ENCODE measurements around the gene LZTFL1.
A peak's percentile ranks its signal among the peaks of the same experiment; 100 is the strongest.
"Not testable (repeated sequence)": the region's sequence is repeated elsewhere in the genome, so short reads cannot be mapped to it uniquely, and the experiment has no call there.

LZTFL1 gene

DNA sequence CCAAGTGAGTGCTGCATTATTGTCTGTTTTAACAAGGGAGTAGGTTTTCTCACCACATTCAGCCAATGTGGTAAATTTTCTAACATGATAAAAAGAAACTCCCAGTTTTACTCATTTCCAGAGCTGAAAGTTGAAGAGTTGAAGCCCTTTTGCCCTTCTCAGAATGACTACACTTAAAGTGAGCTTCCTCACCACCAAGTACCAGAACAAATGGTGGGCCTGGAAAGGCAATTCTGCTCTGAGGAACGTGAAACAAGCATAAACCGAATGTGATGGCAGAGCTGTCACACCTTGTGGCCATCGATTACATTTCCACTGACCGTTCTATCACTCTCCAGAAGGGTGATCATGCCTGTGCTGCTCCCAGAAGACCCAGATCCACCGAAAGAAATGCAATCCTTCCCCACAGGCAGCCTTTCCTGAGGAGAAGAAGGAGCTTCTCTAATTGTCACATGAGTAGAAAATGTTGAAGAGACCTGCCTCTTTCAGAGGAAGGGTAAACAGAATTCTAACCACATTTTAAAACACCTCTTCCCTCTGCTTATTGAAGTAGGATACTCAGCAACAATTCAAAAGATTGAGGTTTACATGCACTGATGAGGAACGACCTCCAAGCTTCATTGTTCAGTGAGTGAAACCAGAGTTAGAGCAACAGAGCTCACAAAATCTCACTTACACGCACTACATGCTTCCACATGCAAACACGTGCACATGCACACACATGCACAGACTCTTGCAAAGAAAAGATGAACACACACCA lies 23.0 kb upstream of the LZTFL1 start:
- H3K4me1 ChIP-seq (ENCODE audit: control insufficient read depth, insufficient read depth, low read length, unreplicated experiment), result no peaks in the 10 kb centered on the region
- no peak overlapping the region for H3K4me3 ChIP-seq (ENCODE audit: low read depth, low read length)
- peaks cover 90% of the 10 kb centered on the region for H3K27me3 ChIP-seq (ENCODE audit: insufficient read depth, low read length)
- H3K27ac ChIP-seq (ENCODE audit: low read depth, low read length), result no peak overlapping the region
- H3K36me3 ChIP-seq (ENCODE audit: insufficient read depth, low read length), result no peaks in the 10 kb centered on the region
- H3K79me2 ChIP-seq (ENCODE audit: control insufficient read depth, insufficient read depth, low read length, unreplicated experiment), result no peaks in the 10 kb centered on the region
- H2AFZ ChIP-seq (ENCODE audit: low read length, unreplicated experiment), result no peak overlapping the region

DNA sequence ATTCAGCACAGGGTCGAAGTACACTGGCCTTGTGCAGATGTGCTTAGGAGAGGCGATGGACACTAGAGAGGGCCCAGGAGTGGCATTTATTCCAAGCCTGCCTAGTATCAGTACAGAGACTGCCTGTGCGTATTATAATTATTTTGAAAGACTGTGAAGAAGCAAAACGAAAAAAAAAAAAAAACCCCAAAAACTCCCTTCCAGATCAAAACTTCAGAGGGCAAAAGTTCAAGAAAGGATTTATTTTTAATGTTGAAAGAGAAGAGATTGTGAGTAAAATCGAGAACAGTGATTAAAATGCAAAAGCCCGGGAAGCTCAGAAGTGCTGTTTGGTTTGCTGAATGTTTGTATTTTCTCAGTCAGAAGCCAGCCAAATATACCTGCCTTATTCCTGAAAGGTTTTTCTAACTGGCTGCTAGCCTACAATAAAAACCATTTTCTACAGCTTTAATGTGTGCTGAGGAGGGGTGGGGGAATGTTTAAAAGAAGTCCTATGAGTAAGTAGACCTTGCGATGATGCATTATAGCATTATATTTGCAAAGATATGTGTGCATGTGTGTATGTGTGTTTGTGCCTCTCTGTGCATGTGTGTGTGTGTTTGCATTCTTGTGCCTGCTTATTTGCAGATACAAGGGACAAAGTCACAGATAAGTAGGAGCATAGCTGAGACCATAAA lies 19.3 kb upstream of the LZTFL1 start:
- Histone ChIP-seq H3K4me3 (ENCODE audit: low read depth, low read length) (no peak overlapping the region), H2AFZ (ENCODE audit: low read length, unreplicated experiment) (no peak overlapping the region), H3K27me3 (ENCODE audit: insufficient read depth, low read length) (peaks cover 85% of the 10 kb centered on the region), H3K27ac (ENCODE audit: low read depth, low read length) (no peak overlapping the region), H3K79me2 (ENCODE audit: control insufficient read depth, insufficient read depth, low read length, unreplicated experiment) (no peaks in the 10 kb centered on the region), H3K36me3 (ENCODE audit: insufficient read depth, low read length) (no peaks in the 10 kb centered on the region), H3K4me1 (ENCODE audit: control insufficient read depth, insufficient read depth, low read length, unreplicated experiment) (no peaks in the 10 kb centered on the region)

DNA sequence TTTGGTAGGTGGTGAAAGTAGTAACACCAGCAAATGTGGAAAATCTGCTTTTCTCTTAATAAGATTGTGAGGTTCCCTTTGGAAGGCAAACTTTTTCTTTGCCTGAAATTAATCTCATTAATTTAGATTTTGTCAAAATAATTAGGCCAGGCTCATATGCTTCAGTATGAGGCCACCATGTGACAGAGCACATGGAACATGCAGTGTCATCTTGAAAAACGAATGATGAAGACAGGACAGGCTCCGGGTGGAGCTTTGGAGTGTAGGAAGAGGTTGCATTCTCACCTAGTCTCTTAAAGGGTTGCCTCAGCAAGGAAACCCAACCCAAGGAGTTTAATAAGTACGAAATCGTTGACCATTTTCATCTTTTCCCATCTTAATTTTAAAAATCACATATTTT lies 18.6 kb upstream of the LZTFL1 start:
- no peaks in the 10 kb centered on the region for H3K4me1 ChIP-seq (ENCODE audit: control insufficient read depth, insufficient read depth, low read length, unreplicated experiment)
- H3K79me2 ChIP-seq (ENCODE audit: control insufficient read depth, insufficient read depth, low read length, unreplicated experiment), result no peaks in the 10 kb centered on the region
- no peak overlapping the region for H2AFZ ChIP-seq (ENCODE audit: low read length, unreplicated experiment)
- H3K27ac ChIP-seq (ENCODE audit: low read depth, low read length), result no peak overlapping the region
- H3K4me3 ChIP-seq (ENCODE audit: low read depth, low read length), result no peak overlapping the region
- H3K27me3 ChIP-seq (ENCODE audit: insufficient read depth, low read length), result peaks cover 85% of the 10 kb centered on the region
- H3K36me3 ChIP-seq (ENCODE audit: insufficient read depth, low read length), result no peaks in the 10 kb centered on the region

DNA sequence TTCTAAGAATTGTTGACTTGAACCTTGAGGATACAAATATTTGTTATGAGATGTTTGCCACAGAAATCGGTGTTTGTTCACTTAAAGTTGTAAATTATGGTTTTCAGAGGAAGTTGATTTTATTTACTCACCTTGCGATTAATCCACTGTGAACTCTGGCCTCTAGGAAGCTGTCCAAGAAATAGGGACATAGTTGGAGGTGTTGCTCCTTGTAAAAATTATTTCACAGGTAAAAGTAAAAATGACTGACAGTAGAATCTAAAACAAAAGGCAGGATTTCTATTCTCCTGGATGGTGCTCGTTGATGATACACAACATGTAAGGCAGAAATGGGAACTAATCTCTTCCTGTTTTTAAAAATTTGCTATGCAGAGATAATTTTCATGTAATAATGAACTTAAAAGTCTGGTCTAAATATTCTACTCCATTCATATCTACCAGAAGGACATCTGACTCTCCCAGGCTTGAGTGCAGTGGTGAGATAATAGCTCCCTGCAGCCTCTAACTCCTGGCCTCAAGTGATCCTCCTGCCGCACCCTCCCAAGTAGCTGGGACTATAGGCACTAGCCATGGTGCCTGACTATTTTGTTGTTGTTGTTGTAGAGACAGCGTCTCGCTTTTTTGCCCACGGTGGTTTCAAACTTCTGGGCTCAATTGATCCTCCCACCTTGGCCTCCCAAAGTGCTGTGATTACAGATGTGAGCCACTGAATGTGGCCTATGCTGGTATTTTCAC lies 17.1 kb upstream of the LZTFL1 start:
- Histone ChIP-seq H3K27ac (ENCODE audit: low read depth, low read length) (no peak overlapping the region), H2AFZ (ENCODE audit: low read length, unreplicated experiment) (no peak overlapping the region), H3K27me3 (ENCODE audit: insufficient read depth, low read length) (peaks cover 83% of the 10 kb centered on the region), H3K36me3 (ENCODE audit: insufficient read depth, low read length) (no peaks in the 10 kb centered on the region), H3K79me2 (ENCODE audit: control insufficient read depth, insufficient read depth, low read length, unreplicated experiment) (no peaks in the 10 kb centered on the region), H3K4me3 (ENCODE audit: low read depth, low read length) (no peak overlapping the region), H3K4me1 (ENCODE audit: control insufficient read depth, insufficient read depth, low read length, unreplicated experiment) (no peaks in the 10 kb centered on the region)

DNA sequence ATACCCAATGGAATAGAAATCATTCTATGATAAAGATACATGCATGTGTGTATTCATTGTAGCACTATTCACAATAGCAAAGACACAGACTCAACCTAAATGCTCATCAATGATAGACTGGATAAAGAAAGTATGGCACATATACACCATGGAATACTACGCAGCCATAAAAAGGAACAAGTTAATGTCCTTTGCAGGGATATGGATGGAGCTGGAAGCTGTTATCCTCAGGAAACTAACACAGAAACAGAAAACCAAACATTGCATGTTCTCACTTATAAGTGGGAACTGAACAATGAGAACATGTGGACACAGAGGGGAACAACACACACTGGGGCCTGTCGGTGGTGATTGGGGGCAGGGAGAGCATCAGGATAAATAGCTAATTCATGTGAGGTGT lies 15.1 kb upstream of the LZTFL1 start:
- H3K4me1 ChIP-seq (ENCODE audit: control insufficient read depth, insufficient read depth, low read length, unreplicated experiment); H3K36me3 ChIP-seq (ENCODE audit: insufficient read depth, low read length); H3K4me3 ChIP-seq (ENCODE audit: low read depth, low read length); H2AFZ ChIP-seq (ENCODE audit: low read length, unreplicated experiment); H3K79me2 ChIP-seq (ENCODE audit: control insufficient read depth, insufficient read depth, low read length, unreplicated experiment); H3K27ac ChIP-seq (ENCODE audit: low read depth, low read length): not testable (repeated sequence)
- peaks cover 83% of the 10 kb centered on the region for H3K27me3 ChIP-seq (ENCODE audit: insufficient read depth, low read length)

DNA sequence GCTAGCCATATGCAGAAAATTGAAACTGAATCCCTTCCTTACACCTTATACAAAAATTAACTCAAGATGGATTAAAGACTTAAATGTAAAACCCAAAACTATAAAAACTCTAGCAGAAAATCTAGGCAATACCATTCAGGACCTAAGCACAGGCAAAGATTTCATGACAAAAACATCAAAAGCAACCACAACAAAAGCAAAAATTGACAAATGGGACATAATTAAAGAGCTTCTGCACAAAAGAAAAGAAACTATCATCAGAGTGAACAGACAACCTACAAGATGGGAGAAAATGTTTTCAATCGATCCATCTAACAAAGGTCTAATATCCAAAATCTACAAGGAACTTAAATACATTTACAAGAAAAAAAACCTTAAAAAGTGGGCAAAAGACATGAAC lies 14.4 kb upstream of the LZTFL1 start:
- peaks cover 83% of the 10 kb centered on the region for H3K27me3 ChIP-seq (ENCODE audit: insufficient read depth, low read length)

DNA sequence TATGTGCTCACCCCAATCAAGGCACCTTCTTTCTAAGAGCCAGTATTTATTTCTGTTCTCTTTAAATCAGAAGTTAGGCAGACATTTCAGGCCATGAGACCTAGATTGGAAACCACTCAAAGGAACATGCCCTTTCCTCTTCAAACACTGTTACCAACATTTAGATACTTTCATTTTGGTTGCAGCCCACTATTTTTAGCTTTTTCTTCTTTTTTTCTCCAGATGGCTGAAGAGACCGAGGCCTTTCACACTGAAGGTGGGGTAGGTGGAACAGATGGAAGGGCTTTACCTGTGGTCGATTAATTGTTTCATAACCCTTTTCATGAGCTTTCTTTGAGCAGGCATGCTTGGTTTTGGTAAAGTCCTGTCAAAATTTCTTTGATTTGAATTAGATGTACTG lies 10.9 kb upstream of the LZTFL1 start:
- no peaks in the 10 kb centered on the region for H3K4me1 ChIP-seq (ENCODE audit: control insufficient read depth, insufficient read depth, low read length, unreplicated experiment)
- no peak overlapping the region for H3K4me3 ChIP-seq (ENCODE audit: low read depth, low read length)
- no peaks in the 10 kb centered on the region for H3K79me2 ChIP-seq (ENCODE audit: control insufficient read depth, insufficient read depth, low read length, unreplicated experiment)
- peaks cover 91% of the 10 kb centered on the region for H3K27me3 ChIP-seq (ENCODE audit: insufficient read depth, low read length)
- H3K36me3 ChIP-seq (ENCODE audit: insufficient read depth, low read length), result no peaks in the 10 kb centered on the region
- no peak overlapping the region for H3K27ac ChIP-seq (ENCODE audit: low read depth, low read length)
- H2AFZ ChIP-seq (ENCODE audit: low read length, unreplicated experiment), result no peak overlapping the region

More for the DNA sequence above, 14.4 kb upstream of the LZTFL1 start:
- not testable (repeated sequence) for H3K27ac ChIP-seq (ENCODE audit: low read depth, low read length); H3K4me3 ChIP-seq (ENCODE audit: low read depth, low read length); H3K79me2 ChIP-seq (ENCODE audit: control insufficient read depth, insufficient read depth, low read length, unreplicated experiment); H3K4me1 ChIP-seq (ENCODE audit: control insufficient read depth, insufficient read depth, low read length, unreplicated experiment); H3K36me3 ChIP-seq (ENCODE audit: insufficient read depth, low read length); H2AFZ ChIP-seq (ENCODE audit: low read length, unreplicated experiment)

DNA sequence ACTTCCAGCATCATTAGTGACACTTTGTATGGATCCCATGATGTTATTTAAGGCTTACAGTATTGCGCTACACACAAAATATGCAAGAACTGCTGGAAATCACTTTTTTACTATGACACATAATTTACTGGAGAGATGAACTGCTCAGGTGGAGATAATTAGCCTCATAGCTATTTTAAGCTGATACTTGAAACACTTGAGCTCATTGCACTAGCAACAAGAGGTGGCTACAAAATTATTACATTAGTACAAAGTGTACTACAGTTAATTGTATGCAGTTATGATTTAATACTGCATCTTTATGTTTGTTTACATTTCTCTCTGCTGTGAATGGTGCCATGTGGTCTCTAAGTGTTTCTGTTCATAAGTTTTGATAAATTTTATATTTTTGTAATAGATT lies 6.5 kb upstream of the LZTFL1 start:
- H3K4me1 ChIP-seq (ENCODE audit: control insufficient read depth, insufficient read depth, low read length, unreplicated experiment), result no peaks in the 10 kb centered on the region
- no peak overlapping the region for H3K27ac ChIP-seq (ENCODE audit: low read depth, low read length)
- H3K36me3 ChIP-seq (ENCODE audit: insufficient read depth, low read length), result no peaks in the 10 kb centered on the region
- H3K79me2 ChIP-seq (ENCODE audit: control insufficient read depth, insufficient read depth, low read length, unreplicated experiment), result no peaks in the 10 kb centered on the region
- H3K4me3 ChIP-seq (ENCODE audit: low read depth, low read length), result no peak overlapping the region
- no peak overlapping the region for H2AFZ ChIP-seq (ENCODE audit: low read length, unreplicated experiment)
- peaks cover 94% of the 10 kb centered on the region for H3K27me3 ChIP-seq (ENCODE audit: insufficient read depth, low read length)

DNA sequence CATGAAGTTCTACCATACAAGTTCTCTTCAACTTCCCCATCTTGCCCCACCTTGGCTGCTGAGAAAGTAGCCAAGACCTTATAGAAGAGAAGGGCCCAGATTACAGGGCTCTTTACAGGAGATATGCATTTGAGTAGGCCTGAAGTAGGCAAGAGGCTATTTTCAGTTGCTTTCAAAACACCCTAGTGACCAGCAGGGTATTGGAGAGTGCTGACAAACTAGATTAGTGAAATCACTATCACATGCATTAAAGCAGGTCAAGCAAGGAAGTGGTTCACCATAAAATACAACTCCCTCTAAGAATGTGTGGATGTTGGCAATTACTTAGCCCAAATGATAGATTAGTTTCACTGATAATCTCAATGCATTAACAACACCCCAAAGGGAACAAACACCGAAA lies 2.7 kb upstream of the LZTFL1 start:
- no peak overlapping the region for H3K27ac ChIP-seq (ENCODE audit: low read depth, low read length)
- peaks cover 56% of the 10 kb centered on the region for H3K27me3 ChIP-seq (ENCODE audit: insufficient read depth, low read length)
- H3K36me3 ChIP-seq (ENCODE audit: insufficient read depth, low read length), result no peaks in the 10 kb centered on the region
- no peak overlapping the region for H3K4me3 ChIP-seq (ENCODE audit: low read depth, low read length)
- H2AFZ ChIP-seq (ENCODE audit: low read length, unreplicated experiment), result no peak overlapping the region
- no peaks in the 10 kb centered on the region for H3K79me2 ChIP-seq (ENCODE audit: control insufficient read depth, insufficient read depth, low read length, unreplicated experiment)
- peaks cover 4% of the 10 kb centered on the region for H3K4me1 ChIP-seq (ENCODE audit: control insufficient read depth, insufficient read depth, low read length, unreplicated experiment)

DNA sequence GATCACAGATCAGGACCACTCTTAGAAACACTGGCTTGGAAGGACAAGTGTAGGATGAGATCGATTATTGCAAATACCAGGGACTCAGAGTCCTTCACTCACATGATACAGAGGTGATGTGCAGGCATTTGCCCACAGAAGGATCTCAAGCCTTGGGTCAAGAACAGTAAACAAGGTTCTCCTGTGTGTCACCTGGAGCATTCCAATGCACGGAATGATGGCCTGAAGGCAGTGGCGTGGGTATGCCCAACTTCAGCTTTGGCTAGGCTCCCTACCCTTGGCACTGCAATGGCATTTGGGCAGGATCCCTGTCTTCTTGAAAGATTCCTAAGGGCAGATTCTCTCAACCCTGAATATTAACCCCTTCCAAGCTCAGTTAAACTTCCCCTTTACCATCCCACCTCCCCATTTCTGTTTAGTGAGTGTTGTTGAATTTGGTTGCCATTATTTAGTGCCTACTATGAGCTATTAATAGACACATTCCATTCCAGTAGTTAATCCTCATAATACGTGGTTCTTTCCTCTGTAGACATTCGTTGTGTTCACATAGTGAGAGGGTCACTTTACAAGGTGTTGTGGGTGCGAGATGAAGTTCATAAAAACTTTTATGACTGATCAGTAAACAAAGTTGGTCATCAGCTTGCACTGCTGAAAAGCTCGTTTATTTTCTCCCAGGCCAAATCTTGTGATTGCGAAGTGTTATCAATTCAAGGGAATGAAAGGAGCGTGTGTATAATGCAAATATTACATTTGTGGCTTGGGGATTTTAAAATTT lies 1.1 kb upstream of the LZTFL1 start:
- Histone ChIP-seq H3K79me2 (ENCODE audit: control insufficient read depth, insufficient read depth, low read length, unreplicated experiment) (no peaks in the 10 kb centered on the region), H2AFZ (ENCODE audit: low read length, unreplicated experiment) (no peak overlapping the region), H3K27me3 (ENCODE audit: insufficient read depth, low read length) (peaks cover 40% of the 10 kb centered on the region), H3K4me3 (ENCODE audit: low read depth, low read length) (0 out of 2 replicates have a peak overlapping the region, but pooled peaks have one; percentile 94), H3K27ac (ENCODE audit: low read depth, low read length) (no peak overlapping the region), H3K36me3 (ENCODE audit: insufficient read depth, low read length) (no peaks in the 10 kb centered on the region), H3K4me1 (ENCODE audit: control insufficient read depth, insufficient read depth, low read length, unreplicated experiment) (peaks cover 4% of the 10 kb centered on the region)

All from ACC112 (cell line).